ENCODE data around the gene LTA4H.

The LTA4H gene

DNA sequence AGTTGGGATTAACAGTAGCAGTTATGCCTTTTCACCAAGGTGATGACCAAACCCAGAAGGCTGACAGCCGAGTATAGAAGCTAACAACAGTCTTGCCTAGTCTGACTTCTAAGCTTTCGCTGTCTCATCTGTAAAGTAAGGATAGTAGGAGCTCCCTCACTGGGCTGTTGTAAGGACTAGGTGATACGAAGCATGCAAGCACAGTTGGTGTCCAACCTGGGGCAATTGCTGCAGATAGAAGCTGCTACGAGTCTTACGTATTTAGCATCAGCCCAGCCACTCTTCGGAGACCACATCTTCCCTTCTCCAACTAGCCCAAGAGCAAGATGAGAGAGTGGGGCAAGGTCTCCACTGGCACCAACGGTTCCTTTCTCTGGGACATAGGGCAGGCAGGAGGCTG, 45.3 kb downstream of the LTA4H start:
- no peak overlapping the region for H3K4me3 ChIP-seq (replicated peaks; ENCODE audit: low read depth, low read length)
- no peaks in the 10 kb centered on the region for H3K36me3 ChIP-seq (ENCODE audit: control insufficient read depth, insufficient read depth, low read length)
- no peak for TF ChIP-seq CTCF (IDR thresholded peaks at IDR 0.05; ENCODE audit: insufficient read depth, low read length, poor library complexity, severe bottlenecking)
- H3K27me3 ChIP-seq (replicated peaks; ENCODE audit: control insufficient read depth, insufficient read depth, low read length), result no peaks in the 10 kb centered on the region; the same call in none of the 2 replicates
- DNase-seq (ENCODE audit: extremely low read depth, insufficient read length), result no peak

DNA sequence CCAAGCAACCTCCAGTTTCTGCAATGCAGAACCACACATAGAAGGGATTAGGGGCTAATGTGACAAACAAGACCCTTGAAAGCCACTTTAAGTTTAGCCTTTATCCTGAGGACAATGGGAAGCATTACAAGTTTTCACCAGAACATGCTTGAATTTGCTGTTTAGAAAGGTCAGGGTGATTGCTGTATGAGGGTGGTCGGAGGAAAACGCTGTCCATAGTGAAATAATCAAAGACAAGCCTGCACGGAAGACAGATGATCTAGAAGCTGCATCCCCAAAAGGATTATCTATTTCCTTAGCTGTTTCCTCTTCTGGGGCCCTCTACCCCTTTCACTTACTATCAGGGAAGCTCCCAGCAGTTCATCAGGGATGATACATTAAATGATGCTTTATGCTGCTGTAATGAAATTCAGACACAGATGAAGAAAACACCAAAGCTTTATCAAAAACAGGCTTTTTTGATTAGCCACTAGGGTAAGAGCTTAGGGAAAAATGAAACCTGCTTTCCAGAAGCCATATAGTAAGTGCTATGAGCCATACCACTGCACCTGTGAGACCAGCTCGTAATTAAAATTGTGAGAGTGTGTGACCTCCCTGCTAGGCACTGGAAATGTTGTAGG, 45.8 kb downstream of the LTA4H start:
- H3K27me3 ChIP-seq (replicated peaks; ENCODE audit: control insufficient read depth, insufficient read depth, low read length), result no peaks in the 10 kb centered on the region; the same call in none of the 2 replicates

GRCh38 chr12:95988506-95989275, 46.7 kb downstream of the LTA4H start:
- Histone ChIP-seq H3K27me3 (replicated peaks; ENCODE audit: control insufficient read depth, insufficient read depth, low read length) (no peaks in the 10 kb centered on the region; the same call in none of the 2 replicates), H3K4me3 (replicated peaks; ENCODE audit: low read depth, low read length) (no peak overlapping the region), H3K36me3 (ENCODE audit: control insufficient read depth, insufficient read depth, low read length) (no peaks in the 10 kb centered on the region)
- no peak for DNase-seq (ENCODE audit: extremely low read depth, insufficient read length)
- TF ChIP-seq CTCF (IDR thresholded peaks at IDR 0.05; ENCODE audit: insufficient read depth, low read length, poor library complexity, severe bottlenecking), result no peak

More for the DNA sequence above, 45.8 kb downstream of the LTA4H start:
- no peak overlapping the region for H3K4me3 ChIP-seq (replicated peaks; ENCODE audit: low read depth, low read length)
- no peak for TF ChIP-seq CTCF (IDR thresholded peaks at IDR 0.05; ENCODE audit: insufficient read depth, low read length, poor library complexity, severe bottlenecking)
- no peak for DNase-seq (ENCODE audit: extremely low read depth, insufficient read length)
- no peaks in the 10 kb centered on the region for H3K36me3 ChIP-seq (ENCODE audit: control insufficient read depth, insufficient read depth, low read length)

GRCh38 chr12:95986635-95987570, 48.5 kb downstream of the LTA4H start:
- DNase-seq (ENCODE audit: extremely low read depth, insufficient read length), result no peak
- TF ChIP-seq CTCF (IDR thresholded peaks at IDR 0.05; ENCODE audit: insufficient read depth, low read length, poor library complexity, severe bottlenecking), result no peak
- Histone ChIP-seq H3K4me3 (replicated peaks; ENCODE audit: low read depth, low read length) (no peak overlapping the region), H3K36me3 (ENCODE audit: control insufficient read depth, insufficient read depth, low read length) (no peaks in the 10 kb centered on the region), H3K27me3 (replicated peaks; ENCODE audit: control insufficient read depth, insufficient read depth, low read length) (no peaks in the 10 kb centered on the region; the same call in 1 of the 2 replicates)

DNA sequence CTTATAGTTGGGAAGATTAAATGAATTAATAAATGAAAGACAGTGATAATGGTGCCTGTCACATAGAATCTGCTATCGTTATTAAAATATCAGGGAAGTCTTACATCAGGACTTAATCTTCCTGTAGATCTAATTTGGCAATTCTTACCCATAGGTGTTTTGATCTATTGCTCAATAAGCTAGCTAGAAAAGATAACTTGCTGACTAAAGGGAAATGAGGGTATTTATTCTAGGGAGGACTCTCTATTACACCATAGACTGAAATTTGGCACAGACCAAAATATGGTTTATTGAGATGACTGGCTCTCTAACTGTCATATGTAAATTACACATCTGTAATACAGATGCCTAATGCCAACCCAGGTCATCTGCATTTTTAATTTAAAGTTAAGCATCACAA, 50.7 kb downstream of the LTA4H start:
- TF ChIP-seq CTCF (IDR thresholded peaks at IDR 0.05; ENCODE audit: insufficient read depth, low read length, poor library complexity, severe bottlenecking), result no peak
- no peak for DNase-seq (ENCODE audit: extremely low read depth, insufficient read length)
- no peak overlapping the region for H3K4me3 ChIP-seq (replicated peaks; ENCODE audit: low read depth, low read length)
- no peaks in the 10 kb centered on the region for H3K36me3 ChIP-seq (ENCODE audit: control insufficient read depth, insufficient read depth, low read length)
- no peaks in the 10 kb centered on the region; the same call in 1 of the 2 replicates for H3K27me3 ChIP-seq (replicated peaks; ENCODE audit: control insufficient read depth, insufficient read depth, low read length)
